GM19455 (cell line): ENCODE data around the gene KCNJ3.

Experiments
- ATAC-seq: cut with Tn5 transposase; IDR thresholded peaks from one replicate; pipeline ENCODE4 v1.9.1; 2021; ENCODE audit not compliant: unreplicated experiment

Gene KCNJ3

DNA sequence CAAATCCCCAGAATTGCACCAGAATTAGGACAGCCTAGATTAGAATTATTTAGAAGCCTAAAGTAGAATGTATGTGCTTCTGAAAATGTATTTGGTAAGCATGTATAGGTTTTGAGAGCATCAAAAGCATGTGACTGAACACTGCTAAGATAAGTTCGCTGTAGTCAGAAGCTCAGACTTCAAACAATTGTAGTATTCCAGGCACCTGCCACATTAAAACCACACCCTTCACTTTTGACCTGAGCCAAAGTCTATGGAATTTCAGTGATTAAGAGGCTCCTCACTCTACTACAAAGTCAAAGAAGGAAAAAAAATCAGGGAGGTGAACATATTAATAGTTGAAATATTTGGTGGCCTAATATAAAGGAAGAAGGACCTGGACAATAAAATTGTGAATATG lies 8.2 kb downstream of the KCNJ3 start:
- no peak for ATAC-seq

DNA sequence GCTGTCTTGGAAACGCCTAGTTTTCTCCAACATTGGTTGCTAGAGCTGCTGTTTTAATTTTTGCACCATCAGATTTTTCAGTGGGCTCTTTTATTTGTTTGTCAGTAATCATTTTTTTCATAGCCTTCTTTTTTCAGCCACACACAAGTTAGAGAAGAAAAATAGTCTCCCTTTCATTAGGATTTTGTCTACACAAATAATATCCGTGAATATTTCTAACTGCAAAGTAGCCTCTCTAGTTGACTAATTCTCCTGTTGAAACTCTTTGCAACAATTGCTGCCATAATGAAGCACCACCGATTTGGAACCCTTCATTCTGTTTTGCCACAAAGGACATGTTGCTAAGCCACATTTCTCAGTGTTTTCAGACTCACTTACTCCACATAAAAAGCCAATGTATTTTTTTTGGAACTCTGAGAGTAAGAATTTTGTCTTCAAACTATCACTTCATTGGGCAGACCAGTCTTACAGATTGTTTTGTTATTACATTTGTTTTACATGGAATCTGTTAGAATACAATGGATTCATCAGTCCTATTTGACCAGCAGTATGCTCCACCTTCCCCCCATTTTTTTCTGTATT lies 9.6 kb downstream of the KCNJ3 start:
- ATAC-seq = no peak

GRCh38 chr2:154709215-154709614 lies 10.7 kb downstream of the KCNJ3 start:
- ATAC-seq = no peak

GRCh38 chr2:154710078-154710477 lies 11.6 kb downstream of the KCNJ3 start:
- ATAC-seq = no peak

DNA sequence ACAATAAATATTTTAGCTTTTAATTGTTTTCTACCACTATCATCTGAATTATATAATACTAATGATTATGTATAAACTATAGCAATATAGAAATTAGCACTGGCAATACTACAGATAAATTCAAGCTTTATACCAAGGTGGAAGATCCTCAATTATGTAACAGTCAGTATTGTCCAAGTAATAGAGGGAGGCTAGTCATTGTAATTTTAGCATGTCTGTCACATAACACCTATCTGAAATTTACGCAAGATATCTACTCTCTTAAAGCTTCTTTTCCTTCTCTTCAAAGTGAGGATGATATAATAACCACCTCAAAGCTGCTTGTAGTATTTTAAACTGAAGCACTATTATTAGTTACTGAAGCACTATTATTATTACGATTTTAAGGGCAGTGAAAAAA lies 12.2 kb downstream of the KCNJ3 start:
- no peak for ATAC-seq

- ATAC-seq = no peak
These were observed 15.2 kb downstream of the KCNJ3 start for GRCh38 chr2:154713675-154714074.

DNA sequence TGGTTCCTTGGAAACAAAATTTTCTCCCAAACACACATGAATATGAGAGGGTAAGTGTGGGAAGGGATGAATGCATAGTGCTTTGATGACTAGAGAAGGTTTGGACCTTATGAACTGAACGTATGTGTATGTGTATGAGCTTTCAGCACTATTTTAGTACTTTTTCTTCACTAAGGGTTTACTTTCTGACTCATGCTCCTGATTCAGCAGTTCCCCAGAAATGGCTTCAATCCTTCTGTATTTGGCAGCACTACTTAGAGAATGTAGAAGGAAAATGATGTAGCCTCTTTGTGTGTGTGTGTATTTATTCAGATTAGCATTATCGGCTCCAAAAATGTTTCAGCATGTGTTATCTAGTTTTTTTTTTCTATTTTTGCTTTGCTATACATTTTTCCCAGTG lies 22.2 kb downstream of the KCNJ3 start:
- ATAC-seq = no peak

DNA sequence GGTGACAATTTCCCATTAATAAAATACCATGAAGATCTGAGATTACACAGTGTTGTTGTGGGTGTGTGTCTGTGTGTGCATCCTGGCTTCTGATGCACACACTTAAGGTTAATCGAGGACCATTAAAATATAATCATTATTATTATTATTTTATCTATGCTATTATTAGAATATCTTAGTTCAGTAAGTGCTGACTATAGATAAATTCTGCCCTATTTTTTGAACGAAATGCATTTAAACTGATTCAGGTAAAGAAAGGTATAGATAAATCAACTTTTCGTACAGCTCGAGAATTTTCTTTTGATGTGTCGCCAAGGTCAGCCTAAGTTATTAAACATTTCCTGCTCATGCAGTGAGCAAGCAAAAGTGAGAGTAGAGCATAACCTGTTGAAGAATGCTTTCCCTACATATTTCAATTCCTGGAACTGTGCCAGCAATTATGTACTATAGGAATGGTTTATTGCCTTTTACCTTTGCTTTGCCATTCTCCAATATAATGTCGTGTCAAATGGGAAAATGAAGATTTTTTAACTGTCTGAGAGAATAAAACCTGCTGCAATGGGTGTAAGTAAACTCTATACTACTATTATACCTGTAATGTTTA lies 25.8 kb downstream of the KCNJ3 start:
- no peak for ATAC-seq

DNA sequence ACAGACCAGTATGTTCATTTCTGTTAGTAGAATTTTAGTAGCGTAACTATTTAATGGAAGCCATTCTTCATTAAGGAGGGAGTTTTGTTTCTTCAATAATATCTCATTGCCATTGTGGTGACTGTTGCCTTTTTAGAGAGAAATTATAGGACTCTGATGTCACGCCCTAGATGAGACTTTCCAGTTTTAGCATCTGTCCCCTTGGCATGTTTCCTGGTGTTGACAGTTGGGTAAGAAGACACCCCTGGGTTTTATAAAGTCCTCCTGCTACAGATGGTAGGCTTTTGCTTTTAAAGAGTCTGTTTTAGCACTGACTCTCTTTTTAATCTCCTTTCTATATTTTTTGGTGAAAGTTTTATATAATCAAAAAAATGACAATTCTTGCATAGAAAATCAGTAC lies 41.9 kb downstream of the KCNJ3 start:
- no peak for ATAC-seq

- no peak for ATAC-seq
These were observed 60.4 kb downstream of the KCNJ3 start for GRCh38 chr2:154758871-154759270.

DNA sequence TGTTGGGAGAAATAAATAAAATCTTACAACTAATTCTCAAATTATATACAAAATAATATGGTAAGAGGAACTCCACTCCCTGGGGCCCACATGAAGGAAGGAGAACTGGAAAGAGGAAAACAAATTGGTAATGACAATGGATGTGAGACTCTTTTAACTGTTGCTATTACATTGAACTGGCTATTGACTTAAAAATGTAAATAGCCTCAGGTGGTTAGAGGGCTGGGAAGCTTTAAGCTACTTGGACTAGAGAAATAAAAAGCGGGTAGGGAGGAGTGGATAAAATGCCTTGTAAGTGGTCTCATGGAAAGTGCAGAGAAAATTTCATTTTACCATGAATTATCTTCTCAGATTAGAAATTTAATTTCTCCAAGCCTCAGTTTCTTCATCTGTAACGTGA lies 64.1 kb downstream of the KCNJ3 start:
- ATAC-seq = no peak

GRCh38 chr2:154771664-154772284 lies 73.3 kb downstream of the KCNJ3 start:
- ATAC-seq = no peak

- no peak for ATAC-seq
These were observed 78.3 kb downstream of the KCNJ3 start for GRCh38 chr2:154776825-154777224.

- ATAC-seq = no peak
These were observed 95.9 kb downstream of the KCNJ3 start for GRCh38 chr2:154794406-154794805.

- no peak for ATAC-seq
These were observed 97.2 kb downstream of the KCNJ3 start for GRCh38 chr2:154795651-154796050.

DNA sequence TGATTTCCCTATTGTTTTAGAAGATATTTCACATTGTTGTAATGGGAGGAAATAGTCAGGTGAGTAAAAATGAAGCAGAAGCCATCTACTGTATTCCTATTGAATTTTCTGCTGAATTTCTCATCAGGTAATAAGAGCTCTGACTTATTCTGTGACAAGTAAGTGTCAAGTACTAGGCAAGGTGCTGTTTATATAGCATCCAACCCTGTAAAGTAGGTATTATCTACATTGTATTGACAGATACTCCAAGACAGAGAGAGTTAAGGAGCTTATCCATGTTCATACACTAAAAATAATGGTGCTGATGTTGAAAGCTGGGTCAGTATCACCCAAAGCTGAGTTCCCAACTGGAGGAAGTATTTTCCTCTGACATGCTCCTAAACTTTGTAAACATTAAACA lies 106.0 kb downstream of the KCNJ3 start:
- no peak for ATAC-seq

DNA sequence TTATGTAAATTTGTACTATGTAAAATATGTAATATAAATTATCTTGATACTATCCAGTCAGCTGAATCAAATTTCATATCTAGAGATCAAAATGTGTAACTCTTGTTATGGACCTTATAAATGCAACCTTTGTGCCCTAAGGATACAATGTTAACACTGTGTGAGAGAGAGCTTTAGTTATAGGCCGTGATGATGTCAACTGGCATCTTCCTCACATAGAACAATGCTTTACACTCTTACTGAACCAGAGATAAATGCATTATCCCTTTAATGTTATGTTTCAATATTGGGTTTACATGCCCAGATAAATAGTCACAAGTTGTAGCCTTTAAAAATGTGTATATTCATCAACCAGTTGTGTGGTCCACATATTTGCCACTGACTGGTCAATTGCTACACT lies 115.1 kb downstream of the KCNJ3 start:
- no peak for ATAC-seq

DNA sequence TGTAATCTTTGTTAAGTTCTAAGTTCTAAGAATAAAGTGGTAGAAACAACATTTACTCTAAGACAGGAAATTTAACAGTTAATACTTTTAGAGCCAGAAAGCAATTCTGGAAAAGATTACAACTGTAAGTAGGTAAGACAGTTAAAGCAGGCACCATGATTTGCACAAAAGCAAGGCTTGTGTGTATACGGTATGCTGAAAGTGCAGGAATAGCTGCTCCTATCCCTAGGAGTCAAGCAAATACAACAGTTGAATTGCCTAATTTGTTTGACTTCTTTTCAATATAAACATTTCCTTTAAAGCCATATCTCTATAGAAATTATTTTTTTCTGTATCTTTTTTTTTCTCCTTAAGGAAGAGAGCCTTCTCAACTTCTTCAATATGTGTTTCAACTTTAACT lies 116.4 kb downstream of the KCNJ3 start:
- no peak for ATAC-seq

DNA sequence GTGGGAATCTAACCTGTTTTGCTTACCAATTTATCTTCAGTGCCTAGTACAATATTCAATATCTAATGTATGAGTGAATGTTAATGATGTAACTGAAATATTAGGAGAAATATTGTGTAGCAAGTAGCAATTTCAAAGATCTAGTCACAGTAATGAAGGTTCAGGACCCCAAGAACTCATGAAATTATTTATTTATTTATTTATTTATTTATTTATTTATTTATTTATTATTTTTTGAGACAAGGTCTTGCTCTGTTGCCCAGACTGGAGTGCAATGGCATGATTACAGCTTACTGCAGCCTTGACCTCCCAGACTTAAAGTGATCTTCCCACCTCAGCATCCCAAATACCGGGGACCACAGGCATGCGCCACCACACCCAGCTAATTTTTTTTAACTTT lies 126.9 kb downstream of the KCNJ3 start:
- no peak for ATAC-seq

GRCh38 chr2:154826827-154827226 lies 128.3 kb downstream of the KCNJ3 start:
- ATAC-seq = no peak

GRCh38 chr2:154827286-154827685 lies 128.8 kb downstream of the KCNJ3 start:
- ATAC-seq = no peak

DNA sequence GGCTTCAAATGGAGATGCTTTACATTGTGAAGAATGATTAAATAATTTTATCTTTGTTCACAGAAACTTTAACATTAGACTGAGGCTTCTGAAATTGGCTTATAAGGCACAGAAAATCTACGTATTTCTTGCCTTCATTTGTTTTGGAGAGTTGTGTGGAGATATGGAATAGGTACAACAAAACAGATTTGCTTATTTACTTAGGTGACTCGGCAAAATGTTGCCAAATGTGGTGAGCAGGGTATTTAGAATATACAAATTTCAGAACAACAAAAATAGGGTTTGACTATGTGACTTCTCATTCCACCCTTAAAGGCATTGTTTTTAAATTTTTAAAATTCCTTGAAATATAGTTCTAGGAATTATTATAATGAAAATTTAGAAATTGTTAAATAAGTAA lies 134.2 kb downstream of the KCNJ3 start:
- no peak for ATAC-seq

- no peak for ATAC-seq
These were observed 138.1 kb downstream of the KCNJ3 start for GRCh38 chr2:154836632-154837031.
